IPS DF 6.9 (cell line): ENCODE results near the gene L2HGDH.
"Not testable (repeated sequence)": the region's sequence is repeated elsewhere in the genome, so short reads cannot be mapped to it uniquely, and the experiment has no call there.

ENCODE experiments used
- DNase-seq: peaks from one replicate; pipeline ENCODE4 v3.0.0-alpha.2; 2013; ENCODE audit warnings: low read depth, low spot score
- H3K27ac ChIP-seq: one replicate; pipeline ENCODE4 v1.5.1; 2013; ENCODE audit warnings: low read length, control low read depth
- H3K27me3 ChIP-seq: 2 replicates; pipeline ENCODE4 v1.6.1; 2013; ENCODE audit warnings: mild to moderate bottlenecking, low read length; ENCODE audit not compliant: control insufficient read depth, insufficient read depth
- H3K36me3 ChIP-seq: 2 replicates; pipeline ENCODE4 v1.6.1; 2013; ENCODE audit warnings: low read length; ENCODE audit not compliant: control insufficient read depth, insufficient read depth
- H3K4me1 ChIP-seq: 2 replicates; pipeline ENCODE4 v1.6.1; 2013; ENCODE audit warnings: low read length; ENCODE audit not compliant: control insufficient read depth, insufficient read depth
- H3K4me3 ChIP-seq: 2 replicates; pipeline ENCODE4 v1.5.1; 2013; ENCODE audit warnings: mild to moderate bottlenecking, low read length
- H3K9me3 ChIP-seq: 2 replicates; pipeline ENCODE4 v1.6.1; 2013; ENCODE audit warnings: low read length, inconsistent platforms; ENCODE audit not compliant: control insufficient read depth, insufficient read depth
- WGBS: extraction: QIAGEN DNeasy Blood & Tissue Kit; methylation state at CpG from one replicate; pipeline ENCODE4 v1.1.7; 2013; ENCODE audit warnings: mixed read lengths, missing lambda C conversion rate; ENCODE audit not compliant: insufficient read length, insufficient coverage; 5-methylcytosine and 5-hydroxymethylcytosine counted together

L2HGDH gene

GRCh38 chr14:50319721-50320120 is 7.7 kb upstream of the L2HGDH start:
- H3K27ac ChIP-seq = no peak overlapping the region
- H3K9me3 ChIP-seq = no peaks in the 10 kb centered on the region
- no peaks in the 10 kb centered on the region for H3K36me3 ChIP-seq
- no peaks in the 10 kb centered on the region for H3K27me3 ChIP-seq
- no peak overlapping the region for H3K4me3 ChIP-seq
- WGBS = no CpG with 5 or more reads among the region's 2 CpGs
- no peaks in the 10 kb centered on the region for H3K4me1 ChIP-seq
- no peak for DNase-seq

GRCh38 chr14:50319293-50319692 is 7.3 kb upstream of the L2HGDH start:
- no peak overlapping the region for H3K27ac ChIP-seq
- WGBS = no CpG with 5 or more reads among the region's 1 CpG
- DNase-seq = no peak
- H3K4me3 ChIP-seq = no peak overlapping the region
- no peaks in the 10 kb centered on the region for H3K9me3 ChIP-seq
- no peaks in the 10 kb centered on the region for H3K36me3 ChIP-seq
- no peaks in the 10 kb centered on the region for H3K27me3 ChIP-seq
- no peaks in the 10 kb centered on the region for H3K4me1 ChIP-seq

GRCh38 chr14:50318031-50318626 is 6.1 kb upstream of the L2HGDH start:
- H3K9me3 ChIP-seq = no peaks in the 10 kb centered on the region
- no peak overlapping the region for H3K4me3 ChIP-seq
- no peak for DNase-seq
- no peaks in the 10 kb centered on the region for H3K27me3 ChIP-seq
- H3K27ac ChIP-seq = no peak overlapping the region
- no peaks in the 10 kb centered on the region for H3K36me3 ChIP-seq
- peaks cover 1% of the 10 kb centered on the region; the same call in 1 of the 2 replicates for H3K4me1 ChIP-seq
- no CpG with 5 or more reads among the region's 4 CpGs for WGBS

- not testable (repeated sequence) for DNase-seq, H3K27me3 ChIP-seq, H3K9me3 ChIP-seq, H3K36me3 ChIP-seq, H3K27ac ChIP-seq, H3K4me1 ChIP-seq, H3K4me3 ChIP-seq
- no CpG with 5 or more reads among the region's 3 CpGs for WGBS
These were observed 2.1 kb upstream of the L2HGDH start for GRCh38 chr14:50314098-50314497.

GRCh38 chr14:50312734-50313054 is 665 bp upstream of the L2HGDH start:
- peak overlapping the region; percentile 29; the same call in 1 of the 2 replicates for H3K4me3 ChIP-seq
- H3K27me3 ChIP-seq = no peaks in the 10 kb centered on the region
- H3K9me3 ChIP-seq = no peaks in the 10 kb centered on the region
- peaks cover 2% of the 10 kb centered on the region; the same call in 1 of the 2 replicates for H3K4me1 ChIP-seq
- DNase-seq = no peak
- no peak overlapping the region for H3K27ac ChIP-seq
- WGBS = no CpG with 5 or more reads among the region's 18 CpGs
- no peaks in the 10 kb centered on the region for H3K36me3 ChIP-seq

- H3K36me3 ChIP-seq = no peaks in the 10 kb centered on the region
- no CpG with 5 or more reads among the region's 18 CpGs for whole genome bisulfite sequencing
- H3K4me3 ChIP-seq = peak overlapping the region; percentile 87
- peaks cover 2% of the 10 kb centered on the region; the same call in 1 of the 2 replicates for H3K4me1 ChIP-seq
- no peaks in the 10 kb centered on the region for H3K9me3 ChIP-seq
- H3K27me3 ChIP-seq = no peaks in the 10 kb centered on the region
- no peak for DNase-seq
- no peak overlapping the region for H3K27ac ChIP-seq
These were observed 575 bp downstream of the L2HGDH start for GRCh38 chr14:50311337-50311971.

GRCh38 chr14:50310445-50310844 is 1.6 kb downstream of the L2HGDH start:
- H3K4me3 ChIP-seq = no peak overlapping the region
- no peaks in the 10 kb centered on the region for H3K36me3 ChIP-seq
- no peaks in the 10 kb centered on the region for H3K27me3 ChIP-seq
- no peak overlapping the region for H3K27ac ChIP-seq
- no peaks in the 10 kb centered on the region for H3K9me3 ChIP-seq
- no CpG with 5 or more reads among the region's 4 CpGs for WGBS
- DNase-seq = no peak
- peaks cover 2% of the 10 kb centered on the region; the same call in 1 of the 2 replicates for H3K4me1 ChIP-seq

- Histone ChIP-seq H3K27me3 (no peaks in the 10 kb centered on the region), H3K4me1 (peaks cover 2% of the 10 kb centered on the region; the same call in 1 of the 2 replicates), H3K27ac (no peak overlapping the region), H3K4me3 (no peak overlapping the region), H3K9me3 (no peaks in the 10 kb centered on the region), H3K36me3 (no peaks in the 10 kb centered on the region)
- DNase-seq = no peak
- WGBS = no CpG with 5 or more reads among the region's 4 CpGs
These were observed 3.6 kb downstream of the L2HGDH start for GRCh38 chr14:50308363-50308915.

- no peaks in the 10 kb centered on the region for H3K27me3 ChIP-seq
- no peaks in the 10 kb centered on the region for H3K36me3 ChIP-seq
- DNase-seq = no peak
- no peak overlapping the region for H3K27ac ChIP-seq
- no peaks in the 10 kb centered on the region for H3K4me1 ChIP-seq
- no peaks in the 10 kb centered on the region for H3K9me3 ChIP-seq
- no peak overlapping the region for H3K4me3 ChIP-seq
- no CpG with 5 or more reads among the region's 8 CpGs for WGBS
These were observed 8.1 kb downstream of the L2HGDH start for GRCh38 chr14:50303744-50304471.

GRCh38 chr14:50301914-50302313 is 10.1 kb downstream of the L2HGDH start:
- Histone ChIP-seq H3K27ac (no peak overlapping the region), H3K27me3 (no peaks in the 10 kb centered on the region), H3K9me3 (no peaks in the 10 kb centered on the region), H3K4me3 (no peak overlapping the region), H3K36me3 (no peaks in the 10 kb centered on the region), H3K4me1 (no peaks in the 10 kb centered on the region)
- DNase-seq = no peak
